LNCaP clone FGC (cell line): ENCODE results near the gene STN1.
A peak's percentile ranks its signal among the peaks of the same experiment; 100 is the strongest.

Experiments used
- DNase-seq: peaks from one replicate; pipeline ENCODE4 v3.0.0-alpha.2; 2011; ENCODE audit warnings: low read depth
- H3K4me3 ChIP-seq: 2 replicates; pipeline ENCODE4 v1.5.1; 2011; ENCODE audit warnings: mild to moderate bottlenecking, low read depth, low read length, control low read depth
- TF ChIP-seq, protein P1 (sequence below): IDR thresholded peaks from 2 replicates; pipeline ENCODE4 v1.5.1; 2012; ENCODE audit warnings: mild to moderate bottlenecking; ENCODE audit not compliant: control insufficient read depth, insufficient read depth; ENCODE audit errors: extremely low read depth

Gene STN1

DNA sequence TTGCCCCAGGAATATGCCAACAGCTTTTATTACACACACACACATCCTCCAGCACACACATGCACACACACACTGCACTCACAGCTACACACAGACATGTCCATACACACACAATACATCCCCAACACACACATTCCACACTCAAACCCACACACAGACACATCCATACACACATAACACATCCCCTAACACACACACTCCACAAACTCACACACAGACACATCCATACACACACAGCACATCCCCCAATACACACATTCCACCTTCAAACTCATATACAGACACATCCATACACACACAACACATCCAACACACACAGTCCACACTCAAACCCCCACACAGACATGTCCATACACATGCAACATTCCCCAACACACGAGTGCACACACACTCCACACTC, 81.7 kb downstream of the STN1 start:
- H3K4me3 ChIP-seq, result no peak overlapping the region
- TF ChIP-seq, protein P1, sequence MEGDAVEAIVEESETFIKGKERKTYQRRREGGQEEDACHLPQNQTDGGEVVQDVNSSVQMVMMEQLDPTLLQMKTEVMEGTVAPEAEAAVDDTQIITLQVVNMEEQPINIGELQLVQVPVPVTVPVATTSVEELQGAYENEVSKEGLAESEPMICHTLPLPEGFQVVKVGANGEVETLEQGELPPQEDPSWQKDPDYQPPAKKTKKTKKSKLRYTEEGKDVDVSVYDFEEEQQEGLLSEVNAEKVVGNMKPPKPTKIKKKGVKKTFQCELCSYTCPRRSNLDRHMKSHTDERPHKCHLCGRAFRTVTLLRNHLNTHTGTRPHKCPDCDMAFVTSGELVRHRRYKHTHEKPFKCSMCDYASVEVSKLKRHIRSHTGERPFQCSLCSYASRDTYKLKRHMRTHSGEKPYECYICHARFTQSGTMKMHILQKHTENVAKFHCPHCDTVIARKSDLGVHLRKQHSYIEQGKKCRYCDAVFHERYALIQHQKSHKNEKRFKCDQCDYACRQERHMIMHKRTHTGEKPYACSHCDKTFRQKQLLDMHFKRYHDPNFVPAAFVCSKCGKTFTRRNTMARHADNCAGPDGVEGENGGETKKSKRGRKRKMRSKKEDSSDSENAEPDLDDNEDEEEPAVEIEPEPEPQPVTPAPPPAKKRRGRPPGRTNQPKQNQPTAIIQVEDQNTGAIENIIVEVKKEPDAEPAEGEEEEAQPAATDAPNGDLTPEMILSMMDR, result no peak
- DNase-seq, result no peak

- no peak for DNase-seq
- TF ChIP-seq, protein P1, result no peak
- H3K4me3 ChIP-seq, result no peak overlapping the region
Observed at GRCh38 chr10:103835096-103836050, 82.6 kb downstream of the STN1 start.

GRCh38 chr10:103834436-103835095, 83.4 kb downstream of the STN1 start:
- DNase-seq, result no peak
- H3K4me3 ChIP-seq, result no peak overlapping the region
- TF ChIP-seq, protein P1, result no peak

DNA sequence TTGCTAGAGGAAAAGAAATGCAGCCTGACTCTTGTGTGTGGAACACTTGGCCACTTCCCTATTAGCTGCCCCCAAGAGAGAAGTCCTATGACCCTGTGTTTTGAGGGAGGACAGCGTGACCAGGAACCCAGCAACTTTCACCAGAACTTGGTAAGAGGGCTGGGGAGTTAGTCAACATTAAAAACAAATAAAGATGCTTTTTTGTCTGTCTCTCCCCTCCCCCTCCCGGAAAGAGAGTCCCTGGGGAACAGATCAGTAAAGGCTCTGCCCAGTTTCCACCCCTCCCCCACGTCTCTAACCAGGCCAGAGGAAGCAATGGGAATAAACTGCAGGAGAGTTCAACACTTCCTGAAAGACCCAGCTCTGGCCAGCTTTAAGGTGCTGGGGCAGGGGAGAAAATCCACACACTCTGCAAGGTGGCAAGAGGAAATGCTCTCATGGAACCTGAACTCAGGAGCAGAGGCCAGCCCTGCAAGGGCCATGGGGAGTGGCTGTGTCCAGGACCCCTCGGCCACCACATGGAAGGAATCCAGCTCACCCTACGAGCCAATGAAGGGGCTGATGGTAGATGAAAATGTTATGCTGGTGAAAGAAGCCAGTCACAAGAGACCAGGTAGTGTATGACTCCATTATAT, 84.1 kb downstream of the STN1 start:
- TF ChIP-seq, protein P1, result no peak
- no peak overlapping the region for H3K4me3 ChIP-seq
- DNase-seq, result peak; percentile 23

DNA sequence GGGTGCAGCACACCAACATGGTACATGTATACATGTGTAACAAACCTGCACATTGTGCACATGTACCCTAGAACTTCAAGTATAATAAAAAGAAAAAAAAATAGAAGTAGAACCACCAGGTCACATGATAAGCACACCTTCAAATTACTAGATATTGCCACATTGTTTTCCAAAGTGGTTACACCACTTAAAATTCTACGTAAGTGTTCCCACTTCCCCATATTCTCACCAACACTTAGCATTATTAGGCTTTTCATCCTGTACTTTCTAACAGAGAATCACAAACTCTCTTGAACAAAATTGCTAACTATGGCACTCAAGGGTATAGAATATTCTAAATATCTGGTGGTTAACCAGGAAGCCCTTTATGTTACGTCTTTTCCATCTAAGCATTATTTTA, 85.2 kb downstream of the STN1 start:
- no peak for DNase-seq
- no peak overlapping the region for H3K4me3 ChIP-seq
- TF ChIP-seq, protein P1, result no peak
